ENCODE data around the gene FGF21.
A peak's percentile ranks its signal among the peaks of the same experiment; 100 is the strongest.

The FGF21 gene

GRCh38 chr19:48805452-48805851 is 50.1 kb downstream of the FGF21 start:
- H3K27ac Mint-ChIP-seq: no peak overlapping the region
- peaks cover 12% of the 10 kb centered on the region for H3K4me1 Mint-ChIP-seq (ENCODE audit: low read depth)
- H3K36me3 Mint-ChIP-seq (ENCODE audit: low read depth): peaks cover 1% of the 10 kb centered on the region
- H3K9me3 Mint-ChIP-seq: no peaks in the 10 kb centered on the region
- H3K4me3 Mint-ChIP-seq: no peak overlapping the region
- H3K27me3 Mint-ChIP-seq (ENCODE audit: low read depth): no peaks in the 10 kb centered on the region

- H3K27ac Mint-ChIP-seq: peak overlapping the region; percentile 8
- H3K27me3 Mint-ChIP-seq (ENCODE audit: low read depth): no peaks in the 10 kb centered on the region
- H3K36me3 Mint-ChIP-seq (ENCODE audit: low read depth): peaks cover 1% of the 10 kb centered on the region
- H3K4me1 Mint-ChIP-seq (ENCODE audit: low read depth): peaks cover 12% of the 10 kb centered on the region
- no peaks in the 10 kb centered on the region for H3K9me3 Mint-ChIP-seq
- H3K4me3 Mint-ChIP-seq: no peak overlapping the region
Measured at GRCh38 chr19:48806518-48806817, 51.1 kb downstream of the FGF21 start.

GRCh38 chr19:48806818-48807589 is 51.7 kb downstream of the FGF21 start:
- Mint-ChIP-seq H3K4me1 (ENCODE audit: low read depth) (peaks cover 13% of the 10 kb centered on the region), H3K4me3 (no peak overlapping the region), H3K9me3 (no peaks in the 10 kb centered on the region), H3K27ac (no peak overlapping the region), H3K36me3 (ENCODE audit: low read depth) (peaks cover 1% of the 10 kb centered on the region), H3K27me3 (ENCODE audit: low read depth) (no peaks in the 10 kb centered on the region)

GRCh38 chr19:48807590-48808308 is 52.4 kb downstream of the FGF21 start:
- H3K4me1 Mint-ChIP-seq (ENCODE audit: low read depth): peaks cover 17% of the 10 kb centered on the region
- no peaks in the 10 kb centered on the region for H3K27me3 Mint-ChIP-seq (ENCODE audit: low read depth)
- H3K9me3 Mint-ChIP-seq: no peaks in the 10 kb centered on the region
- H3K36me3 Mint-ChIP-seq (ENCODE audit: low read depth): peaks cover 1% of the 10 kb centered on the region
- peak overlapping the region; percentile 1 for H3K4me3 Mint-ChIP-seq
- H3K27ac Mint-ChIP-seq: no peak overlapping the region

Measured in T-helper 1 cell treated with Interleukin-12 subunit alpha and Interleukin-12 subunit beta and Interleukin-4 antibody, amounts not matched to agents 30 μg/mL and 1 μg/mL, for 36 hours (primary cell).